Stomach (tissue), 9 donors: ENCODE results near the gene NXPH4. TPM values are rescaled to one million over a fixed set of nuclear protein-coding genes. Genes with fewer than 3 reads are reported as not detected.
A peak's percentile ranks its signal among the peaks of the same experiment; 100 is the strongest.

Source experiments
- DNase-seq, 2 donors: peaks; one replicate each; pipeline versions ENCODE4 v3.0.0 to v3.0.0-alpha.2; 2013 to 2019
- H3K27ac ChIP-seq, 5 donors: fragments of 200-600 bp in 4 of 5; sonication (generic) in 4 of 5; one replicate each; pipeline ENCODE4 v1.5.1; 2013 to 2019; ENCODE audit warnings: mild to moderate bottlenecking in 1 of 5, moderate library complexity in 1 of 5
- H3K27me3 ChIP-seq, 3 donors: fragments of 200-600 bp; sonication (generic); one replicate each; pipeline ENCODE4 v1.5.1; 2017 to 2019; ENCODE audit warnings: mixed run types in 1 of 3
- H3K36me3 ChIP-seq, 4 donors: fragments of 200-600 bp; sonication (generic); 1 replicate in 3 of 4; 2 replicates in 1 of 4; pipeline ENCODE4 v1.5.1; 2016 to 2019
- H3K4me1 ChIP-seq, 4 donors: fragments of 200-600 bp; sonication (generic); one replicate each; pipeline ENCODE4 v1.5.1; 2016 to 2019
- H3K4me3 ChIP-seq, 4 donors: fragments of 200-600 bp; sonication (generic) in 3 of 4; one replicate each; pipeline ENCODE4 v1.5.1; 2016 to 2019; ENCODE audit warnings: mild to moderate bottlenecking in 1 of 4
- H3K9me3 ChIP-seq, 4 donors: fragments of 200-600 bp; sonication (generic); one replicate each; pipeline ENCODE4 v1.5.1; 2016 to 2019
- CTCF ChIP-seq, 7 experiments: fragments of 450-650 bp in 4 of 7; fragments of 200-600 bp in 3 of 7; sonication (generic) in 3 of 7; IDR thresholded peaks; one replicate each; pipeline ENCODE4 v1.5.1; 2016 to 2019; ENCODE audit warnings: antibody characterized with exemption in 7 of 7, control low read depth in 2 of 7, mild to moderate bottlenecking in 1 of 7
- EP300 ChIP-seq: sonication (generic); formaldehyde crosslinking; IDR thresholded peaks from one replicate; pipeline ENCODE4 v1.6.1; 2017; ENCODE audit warnings: antibody characterized with exemption
- POLR2A ChIP-seq, 4 donors: fragments of 450-650 bp; IDR thresholded peaks; one replicate each; pipeline ENCODE4 v1.6.1; 2016; ENCODE audit warnings: antibody characterized with exemption in 4 of 4, control low read depth in 2 of 4, mild to moderate bottlenecking in 1 of 4, moderate library complexity in 1 of 4
- POLR2AphosphoS5 ChIP-seq, 3 donors: sonication (generic); formaldehyde crosslinking; IDR thresholded peaks; one replicate each; pipeline ENCODE4 v1.6.1; 2016; ENCODE audit warnings: antibody characterized with exemption in 3 of 3
- WGBS, 5 donors: extraction: QIAGEN DNeasy Blood & Tissue Kit in 3 of 5; methylation state at CpG; one replicate each; pipeline versions ENCODE4 v1.1.5 to v1.1.7; 2013 to 2018; 5-methylcytosine and 5-hydroxymethylcytosine counted together
- intact Hi-C: fragments of 100-400 bp; cut with DNase I; formaldehyde crosslinking; loops from one replicate; pipeline ENCODE4 v1.15.1; 2023; ENCODE audit warnings: low total_unique reads
- polyA plus RNA-seq, 3 donors: library from polyadenylated mRNA; stranded (reverse); fragments of 200-250 nt; gene quantifications; one replicate each; pipeline ENCODE4 v1.2.3, GENCODE V29; 2013
- total RNA-seq, 5 donors: library from RNA; depleted of rRNA; stranded (reverse); fragments of >200 nt; gene quantifications; one replicate each; pipeline versions ENCODE4 v1.1.0 to v1.2.3, GENCODE V29; 2014 to 2016
- donor health status: healthy with polysubstance abuse.
- donor health status: Bipolar disorder and iron deficiency.
- donor health status: healthy.

Gene NXPH4
- total and polyA plus RNA-seq, 8 donors, result 0.18 to 0.44 (median 0.30) TPM; not detected in 5

DNA sequence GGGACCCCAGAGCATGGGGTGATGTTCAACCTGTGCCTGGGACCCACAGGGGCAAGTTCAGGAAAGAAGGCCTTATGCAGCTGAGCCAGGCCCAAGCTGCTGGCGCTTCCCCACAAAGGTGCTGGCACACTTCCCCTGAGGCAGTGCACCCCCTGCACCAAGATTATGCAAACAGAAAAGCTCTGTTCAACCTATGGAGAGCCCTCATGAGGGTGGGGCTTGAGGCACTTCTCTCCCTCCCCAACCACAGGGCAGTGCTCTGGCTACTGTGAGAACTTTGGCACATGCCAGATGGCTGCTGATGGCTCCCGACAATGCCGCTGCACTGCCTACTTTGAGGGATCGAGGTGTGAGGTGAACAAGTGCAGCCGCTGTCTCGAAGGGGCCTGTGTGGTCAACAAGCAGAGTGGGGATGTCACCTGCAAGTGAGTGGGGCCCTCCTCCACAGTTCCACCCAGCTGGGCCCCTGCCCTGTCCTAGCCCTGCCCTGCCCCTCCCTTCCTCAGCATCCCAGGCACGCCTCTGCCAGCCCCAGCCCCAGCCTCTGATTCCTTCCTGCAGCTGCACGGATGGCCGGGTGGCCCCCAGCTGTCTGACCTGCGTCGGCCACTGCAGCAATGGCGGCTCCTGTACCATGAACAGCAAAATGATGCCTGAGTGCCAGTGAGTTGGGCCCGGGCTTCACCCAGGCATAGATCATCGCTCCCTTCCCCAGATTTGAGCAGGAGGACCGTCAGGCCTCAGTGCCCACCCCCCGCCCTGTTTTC is 5.5 kb upstream of the NXPH4 start:
- Histone ChIP-seq H3K4me1 (peaks cover 5 to 31% (median 24%) of the 10 kb centered on the region in 4 donors), H3K4me3 (no peak overlapping the region), H3K27ac (no peak overlapping the region), H3K27me3 (peaks cover 15 to 27% (median 21%) of the 10 kb centered on the region in 3 donors), H3K9me3 (no peaks in the 10 kb centered on the region), H3K36me3 (peaks cover 23 to 67% (median 65%) of the 10 kb centered on the region in 4 donors)
- 69 to 84% (median 78%) methylated on average over 13 to 16 of the region's 16 CpGs for WGBS, 5 donors
- TF ChIP-seq POLR2AphosphoS5 (IDR thresholded peaks at IDR 0.05) (no peak), CTCF (IDR thresholded peaks at IDR 0.05) (no peak), EP300 (no peak), POLR2A (IDR thresholded peaks at IDR 0.05) (no peak)
- no peak for DNase-seq
- intact Hi-C loops, result loop anchor here (5.0 kb wide), 1 partner anchor 36 kb away; no protein-coding TSS in a partner anchor

GRCh38 chr12:57211791-57212700 is 4.5 kb upstream of the NXPH4 start:
- H3K27me3 ChIP-seq, result peaks cover 16 to 37% (median 29%) of the 10 kb centered on the region in 3 donors
- DNase-seq, result no peak
- no peak overlapping the region for H3K27ac ChIP-seq
- intact Hi-C loops, result loop anchor here (5.0 kb wide), 1 partner anchor 35 kb away; no protein-coding TSS in a partner anchor
- 78 to 87% (median 87%) methylated on average over 22 to 27 of the region's 27 CpGs for WGBS, 5 donors
- no peaks in the 10 kb centered on the region for H3K9me3 ChIP-seq
- peaks cover 13 to 39% (median 32%) of the 10 kb centered on the region in 4 donors for H3K4me1 ChIP-seq
- no peak overlapping the region for H3K4me3 ChIP-seq
- H3K36me3 ChIP-seq, result peaks cover 14 to 59% (median 57%) of the 10 kb centered on the region in 4 donors
- TF ChIP-seq POLR2A (IDR thresholded peaks at IDR 0.05) (no peak), CTCF (IDR thresholded peaks at IDR 0.05) (no peak), EP300 (no peak), POLR2AphosphoS5 (IDR thresholded peaks at IDR 0.05) (no peak)

- Histone ChIP-seq H3K4me1 (peaks cover 19 to 46% (median 38%) of the 10 kb centered on the region in 4 donors), H3K27ac (no peak overlapping the region), H3K36me3 (peaks cover 14 to 52% (median 52%) of the 10 kb centered on the region in 4 donors), H3K9me3 (no peaks in the 10 kb centered on the region), H3K4me3 (no peak overlapping the region), H3K27me3 (peaks cover 16 to 43% (median 35%) of the 10 kb centered on the region in 3 donors)
- TF ChIP-seq POLR2A (IDR thresholded peaks at IDR 0.05), result no peak
- TF ChIP-seq POLR2AphosphoS5 (IDR thresholded peaks at IDR 0.05), result no peak
- no peak for TF ChIP-seq CTCF (IDR thresholded peaks at IDR 0.05)
- no peak for TF ChIP-seq EP300
- DNase-seq, result no peak
- 66 to 89% (median 87%) methylated on average over 6 to 7 of the region's 7 CpGs for WGBS, 5 donors
- intact Hi-C loops, result loop anchor here (5.0 kb wide), 1 partner anchor 35 kb away; no protein-coding TSS in a partner anchor
Measured at GRCh38 chr12:57212701-57213057, 3.9 kb upstream of the NXPH4 start.

- no peak overlapping the region for H3K27ac ChIP-seq
- peak; percentile 87 to 95 for DNase-seq
Measured at GRCh38 chr12:57213058-57213715, 3.4 kb upstream of the NXPH4 start.

More at GRCh38 chr12:57213058-57213715, 3.4 kb upstream of the NXPH4 start:
- 3 to 9% (median 7%) methylated on average over 16 of the region's 16 CpGs for WGBS, 5 donors
- peaks cover 13 to 47% (median 47%) of the 10 kb centered on the region in 4 donors for H3K36me3 ChIP-seq
- no peak overlapping the region for H3K4me3 ChIP-seq
- H3K4me1 ChIP-seq, result peaks cover 19 to 47% (median 40%) of the 10 kb centered on the region in 4 donors
- peaks cover 18 to 48% (median 40%) of the 10 kb centered on the region in 3 donors for H3K27me3 ChIP-seq
- intact Hi-C loops, result loop anchor here (5.0 kb wide), 1 partner anchor 34 kb away; no protein-coding TSS in a partner anchor
- H3K9me3 ChIP-seq, result no peaks in the 10 kb centered on the region
- TF ChIP-seq POLR2AphosphoS5 (IDR thresholded peaks at IDR 0.05), result peak in 1 of 3 donors; percentile 62
- no peak for TF ChIP-seq EP300
- peak in 6 of 7 experiments; percentile 69 to 99 (median 94) for TF ChIP-seq CTCF (IDR thresholded peaks at IDR 0.05)
